Astrocyte (in vitro differentiated cells and primary cell): ENCODE measurements around the gene CUEDC2. TPM values are rescaled to one million over a fixed set of nuclear protein-coding genes. Genes with fewer than 3 reads are reported as not detected.
A peak's percentile ranks its signal among the peaks of the same experiment; 100 is the strongest.

ENCODE experiments used
- DNase-seq: peaks from one replicate; pipeline ENCODE4 v3.0.0-alpha.2; 2010; ENCODE audit warnings: low read depth
- FAIRE-seq: peaks from 2 replicates; lab custom pipeline; 2011; peaks lifted over from hg19 to GRCh38; lab: Jason Lieb, UNC
- H2AFZ ChIP-seq: 2 replicates; pipeline ENCODE4 v1.6.0; 2012; ENCODE audit warnings: low read depth, low read length, inconsistent platforms
- H3K27ac ChIP-seq: 2 replicates; pipeline ENCODE4 v1.5.1; 2011; ENCODE audit warnings: low read depth, low read length, inconsistent platforms
- H3K27me3 ChIP-seq: 2 replicates; pipeline ENCODE4 v1.6.0; 2011; ENCODE audit warnings: low read length, inconsistent platforms; ENCODE audit not compliant: insufficient read depth
- H3K36me3 ChIP-seq: 2 replicates; pipeline ENCODE4 v1.5.1; 2011; ENCODE audit warnings: low read length, inconsistent platforms; ENCODE audit not compliant: insufficient read depth
- H3K4me1 ChIP-seq: 2 replicates; pipeline ENCODE4 v1.5.1; 2011; ENCODE audit warnings: low read length, inconsistent platforms; ENCODE audit not compliant: insufficient read depth
- H3K4me2 ChIP-seq: 2 replicates; pipeline ENCODE4 v1.6.0; 2012; ENCODE audit warnings: low read length, inconsistent platforms
- H3K4me3 ChIP-seq: 2 replicates; pipeline ENCODE4 v1.5.1; 2011; ENCODE audit warnings: low read depth, mild to moderate bottlenecking, low read length, inconsistent platforms; ENCODE audit not compliant: insufficient read depth
- H3K79me2 ChIP-seq: 2 replicates; pipeline ENCODE4 v1.6.0; 2012; ENCODE audit warnings: mild to moderate bottlenecking, low read length, inconsistent platforms; ENCODE audit not compliant: insufficient read depth
- H3K9ac ChIP-seq: 2 replicates; pipeline ENCODE4 v1.6.0; 2012; ENCODE audit warnings: mild to moderate bottlenecking, low read length, inconsistent platforms
- H3K9me3 ChIP-seq: 2 replicates; pipeline ENCODE4 v1.5.1; 2012; ENCODE audit warnings: low read depth, mild to moderate bottlenecking, low read length, inconsistent platforms; ENCODE audit not compliant: insufficient read depth
- H4K20me1 ChIP-seq: 2 replicates; pipeline ENCODE4 v1.6.0; 2012; ENCODE audit warnings: low read length, inconsistent platforms; ENCODE audit not compliant: insufficient read depth
- H3K27ac Mint-ChIP-seq: one replicate; pipeline ENCODE4 v1.8.0; 2021; ENCODE audit warnings: mild to moderate bottlenecking, mixed read lengths; ENCODE audit not compliant: unreplicated experiment
- H3K27me3 Mint-ChIP-seq: one replicate; pipeline ENCODE4 v1.8.0; 2021; ENCODE audit warnings: low read depth, mixed read lengths; ENCODE audit not compliant: unreplicated experiment
- H3K36me3 Mint-ChIP-seq: one replicate; pipeline ENCODE4 v1.8.0; 2021; ENCODE audit warnings: low read depth, mixed read lengths; ENCODE audit not compliant: unreplicated experiment
- H3K4me1 Mint-ChIP-seq: one replicate; pipeline ENCODE4 v1.8.0; 2021; ENCODE audit warnings: low read depth, mixed read lengths; ENCODE audit not compliant: unreplicated experiment
- H3K4me3 Mint-ChIP-seq: one replicate; pipeline ENCODE4 v1.8.0; 2021; ENCODE audit warnings: mild to moderate bottlenecking, moderate library complexity, mixed read lengths; ENCODE audit not compliant: unreplicated experiment
- H3K9me3 Mint-ChIP-seq: one replicate; pipeline ENCODE4 v1.8.0; 2021; ENCODE audit warnings: mild to moderate bottlenecking, mixed read lengths; ENCODE audit not compliant: unreplicated experiment
- CTCF ChIP-seq: IDR thresholded peaks from 2 replicates; pipeline ENCODE4 v1.5.1; 2011; ENCODE audit warnings: low read depth, mild to moderate bottlenecking, inconsistent platforms, low read length, moderate library complexity; ENCODE audit not compliant: insufficient read depth
- EZH2 ChIP-seq: IDR thresholded peaks from 2 replicates; pipeline ENCODE4 v1.6.1; 2012; ENCODE audit warnings: mild to moderate bottlenecking, low read length, inconsistent platforms; ENCODE audit not compliant: insufficient read depth
- total RNA-seq: library from RNA; stranded (reverse); gene quantifications from 2 replicates; pipeline ENCODE4 v1.2.1, GENCODE V29; 2021

CUEDC2 gene
- total RNA-seq, 1 donor from 2014 or later, result 49.1 TPM

- Histone ChIP-seq H3K4me1 (no peaks in the 10 kb centered on the region), H3K27me3 (no peaks in the 10 kb centered on the region), H3K9me3 (no peaks in the 10 kb centered on the region), H4K20me1 (peaks cover 26% of the 10 kb centered on the region), H3K9ac (no peak overlapping the region), H3K4me2 (no peak overlapping the region), H2AFZ (no peak overlapping the region), H3K27ac (no peak overlapping the region), H3K4me3 (no peak overlapping the region), H3K36me3 (peaks cover 19% of the 10 kb centered on the region), H3K79me2 (no peaks in the 10 kb centered on the region)
- DNase-seq, result no peak
- Mint-ChIP-seq H3K4me1 (peaks cover 2% of the 10 kb centered on the region), H3K4me3 (no peak overlapping the region), H3K27me3 (no peaks in the 10 kb centered on the region), H3K36me3 (peaks cover 19% of the 10 kb centered on the region), H3K27ac (no peak overlapping the region), H3K9me3 (no peaks in the 10 kb centered on the region)
- TF ChIP-seq CTCF, result peak; percentile 15
- no peak for TF ChIP-seq EZH2
- FAIRE-seq, result no peak
These were observed 48.3 kb downstream of the CUEDC2 start for GRCh38 chr10:102384053-102384452.

GRCh38 chr10:102382871-102383270, 49.5 kb downstream of the CUEDC2 start:
- no peak overlapping the region for H3K4me2 ChIP-seq
- Mint-ChIP-seq H3K27me3 (no peaks in the 10 kb centered on the region), H3K4me3 (no peak overlapping the region), H3K4me1 (peaks cover 2% of the 10 kb centered on the region), H3K36me3 (peaks cover 20% of the 10 kb centered on the region), H3K27ac (no peak overlapping the region), H3K9me3 (no peaks in the 10 kb centered on the region)
- H3K9ac ChIP-seq, result no peak overlapping the region
- no peaks in the 10 kb centered on the region for H3K27me3 ChIP-seq
- H2AFZ ChIP-seq, result no peak overlapping the region
- H3K79me2 ChIP-seq, result no peaks in the 10 kb centered on the region
- no peak overlapping the region for H3K4me3 ChIP-seq
- peaks cover 29% of the 10 kb centered on the region for H4K20me1 ChIP-seq
- H3K27ac ChIP-seq, result no peak overlapping the region
- no peaks in the 10 kb centered on the region for H3K4me1 ChIP-seq
- DNase-seq, result no peak
- no peak for FAIRE-seq
- H3K36me3 ChIP-seq, result peaks cover 22% of the 10 kb centered on the region
- H3K9me3 ChIP-seq, result no peaks in the 10 kb centered on the region
- TF ChIP-seq EZH2 (no peak), CTCF (no peak)

- no peaks in the 10 kb centered on the region for H3K27me3 ChIP-seq
- H3K27ac ChIP-seq, result no peak overlapping the region
- no peak for DNase-seq
- Mint-ChIP-seq H3K4me3 (no peak overlapping the region), H3K27ac (peak overlapping the region; percentile 77), H3K36me3 (peaks cover 20% of the 10 kb centered on the region), H3K9me3 (no peaks in the 10 kb centered on the region), H3K4me1 (peaks cover 2% of the 10 kb centered on the region), H3K27me3 (no peaks in the 10 kb centered on the region)
- FAIRE-seq, result no peak
- peaks cover 25% of the 10 kb centered on the region for H3K36me3 ChIP-seq
- H3K4me2 ChIP-seq, result no peak overlapping the region
- no peak overlapping the region for H2AFZ ChIP-seq
- H4K20me1 ChIP-seq, result peaks cover 30% of the 10 kb centered on the region
- H3K79me2 ChIP-seq, result no peaks in the 10 kb centered on the region
- TF ChIP-seq EZH2, result no peak
- TF ChIP-seq CTCF, result no peak
- H3K4me3 ChIP-seq, result no peak overlapping the region
- no peak overlapping the region for H3K9ac ChIP-seq
- no peaks in the 10 kb centered on the region for H3K4me1 ChIP-seq
- H3K9me3 ChIP-seq, result no peaks in the 10 kb centered on the region
These were observed 50.4 kb downstream of the CUEDC2 start for GRCh38 chr10:102381983-102382382.
